Cardiac septum (tissue), 1 donor: Measurements from ENCODE around the gene PRRG2. TPM values are rescaled to one million over a fixed set of nuclear protein-coding genes. Genes with fewer than 3 reads are reported as not detected.
A peak's percentile ranks its signal among the peaks of the same experiment; 100 is the strongest.

ENCODE experiments used
- DNase-seq: peaks from one replicate; pipeline ENCODE4 v3.0.0-alpha.2; 2020; ENCODE audit warnings: low spot score
- intact Hi-C: fragments of 100-400 bp; cut with DNase I; formaldehyde crosslinking; loops from one replicate; pipeline ENCODE4 v1.14.0; 2022
- total RNA-seq: library from RNA; stranded (reverse); fragmentation: NEBNext Ultra II Directional; extraction: Animal tissue kit (Norgen Biotek cat#: 25700); gene quantifications from one replicate; pipeline ENCODE4 v1.2.1, GENCODE V29; 2021
- donor health status: DM: no; HTN: no; CAD: no.

The PRRG2 gene
- total RNA-seq, 1 donor from 2014 or later = 0.40 TPM

DNA sequence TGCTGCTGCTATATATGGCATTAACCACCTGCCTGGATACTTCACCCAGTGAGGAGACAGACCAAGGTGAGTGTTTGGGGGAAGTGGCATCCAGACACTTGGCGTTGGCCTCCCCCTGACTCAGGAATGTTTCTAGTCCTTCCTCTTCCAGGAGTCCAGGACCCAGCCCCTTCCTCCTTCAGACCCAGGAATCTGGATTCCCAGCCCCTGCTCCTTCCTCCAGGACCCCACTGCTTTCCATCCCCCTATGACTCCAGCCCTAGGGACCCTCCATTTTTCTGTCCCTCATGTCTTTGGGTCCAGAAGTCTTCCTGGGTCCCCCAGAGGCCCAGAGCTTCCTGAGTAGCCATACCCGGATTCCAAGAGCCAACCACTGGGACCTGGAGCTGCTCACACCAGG lies 2.1 kb downstream of the PRRG2 start:
- intact Hi-C loops = no loop called here
- no peak for DNase-seq

GRCh38 chr19:49585023-49585422 lies 3.9 kb downstream of the PRRG2 start:
- DNase-seq = no peak
- intact Hi-C loops = no loop called here

GRCh38 chr19:49587227-49587626 lies 6.1 kb downstream of the PRRG2 start:
- DNase-seq = no peak
- intact Hi-C loops = no loop called here

GRCh38 chr19:49588365-49589122 lies 7.4 kb downstream of the PRRG2 start:
- no peak for DNase-seq
- intact Hi-C loops = no loop called here

DNA sequence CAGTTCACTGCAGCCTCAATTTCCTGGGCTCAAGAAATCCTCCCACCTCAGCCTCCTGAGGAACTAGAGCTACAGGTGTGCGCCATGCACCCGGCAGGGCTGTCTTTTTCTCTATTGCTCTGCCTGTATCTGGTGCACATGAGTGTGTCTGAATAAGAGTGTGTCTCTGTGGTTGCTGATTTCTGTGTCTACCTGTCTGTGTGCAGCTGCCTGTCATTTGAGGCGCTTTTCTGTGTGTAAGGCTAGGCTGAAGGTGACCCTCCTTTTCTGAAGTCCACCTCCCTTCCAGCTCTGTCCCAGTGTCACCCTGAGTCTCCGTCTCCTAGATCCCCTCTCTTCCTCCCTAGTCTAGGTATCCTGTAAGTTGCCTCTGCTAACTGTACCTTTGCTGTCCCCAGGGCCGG lies 8.4 kb downstream of the PRRG2 start:
- DNase-seq = no peak
- intact Hi-C loops = no loop called here

- intact Hi-C loops = loop anchor here (2.0 to 5.0 kb wide), 2 partner anchors 50 to 87 kb away; partner anchors contain the start of genes PRMT1 and RRAS
- peak; percentile 96 for DNase-seq
These were observed 9.2 kb downstream of the PRRG2 start for GRCh38 chr19:49590071-49590970.

DNA sequence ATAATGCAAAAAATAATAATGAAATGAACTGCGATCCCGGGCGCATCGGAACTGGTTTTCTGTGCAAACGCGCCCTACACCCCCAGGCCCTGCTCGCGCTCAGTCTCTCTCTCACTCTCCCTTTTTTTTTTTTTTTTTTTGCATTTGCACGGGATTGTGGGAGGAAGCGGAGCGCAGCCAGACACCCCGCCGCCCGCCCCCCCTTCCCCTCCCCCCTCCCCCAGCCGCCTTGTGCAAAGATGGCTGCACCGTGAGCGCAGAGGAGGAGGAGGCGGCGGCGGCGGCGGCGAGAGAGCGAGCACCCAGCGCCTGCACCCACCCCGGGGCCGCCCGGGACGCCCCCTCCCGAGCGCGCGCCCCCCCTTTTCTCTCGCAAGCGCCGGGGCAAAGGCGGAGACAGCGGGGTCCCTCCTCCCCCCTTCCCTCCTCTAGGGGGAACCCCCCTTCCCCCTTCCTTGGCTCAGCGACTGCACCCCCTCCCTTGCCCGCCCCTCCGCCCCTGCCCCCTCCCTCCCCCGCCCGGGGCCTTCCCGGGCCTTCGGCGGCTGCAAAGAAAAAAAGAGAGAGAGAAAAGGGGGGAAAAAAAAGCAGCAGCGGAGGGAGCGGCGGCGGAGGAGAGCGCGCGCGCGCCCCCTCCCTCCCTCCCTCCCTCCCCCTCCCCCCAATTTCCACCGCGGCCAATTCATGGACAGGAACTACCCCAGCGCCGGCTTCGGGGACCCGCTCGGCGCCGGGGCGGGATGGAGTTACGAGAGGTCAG lies 10.0 kb downstream of the PRRG2 start, which contains the start of gene PRR12:
Gene PRR12 (plus strand): TSS at position 212 of the 760 bp plus-strand sequence. CDS start 473 bp downstream, at position 685.
- intact Hi-C loops = loop anchor here (2.0 to 5.0 kb wide), 2 partner anchors 50 to 86 kb away; partner anchors contain the start of genes PRMT1 and RRAS
- no peak for DNase-seq

GRCh38 chr19:49591731-49592485 lies 10.8 kb downstream of the PRRG2 start:
- intact Hi-C loops = loop anchor here (2.0 to 5.0 kb wide), 2 partner anchors 49 to 85 kb away; partner anchors contain the start of genes PRMT1 and RRAS

GRCh38 chr19:49592486-49593232 lies 11.5 kb downstream of the PRRG2 start:
- intact Hi-C loops = loop anchor here (5.0 kb wide), 1 partner anchor 85 kb away; the partner anchor contains the start of gene PRMT1
- DNase-seq = no peak

More at GRCh38 chr19:49591731-49592485, 10.8 kb downstream of the PRRG2 start:
- DNase-seq = no peak

GRCh38 chr19:49593233-49594113 lies 12.4 kb downstream of the PRRG2 start:
- intact Hi-C loops = loop anchor here (5.0 kb wide), 1 partner anchor 84 kb away; the partner anchor contains the start of gene PRMT1
- DNase-seq = peak; percentile 95

GRCh38 chr19:49594157-49594992 lies 13.3 kb downstream of the PRRG2 start:
- intact Hi-C loops = loop anchor here (5.0 kb wide), 1 partner anchor 83 kb away; the partner anchor contains the start of gene PRMT1
- DNase-seq = no peak

DNA sequence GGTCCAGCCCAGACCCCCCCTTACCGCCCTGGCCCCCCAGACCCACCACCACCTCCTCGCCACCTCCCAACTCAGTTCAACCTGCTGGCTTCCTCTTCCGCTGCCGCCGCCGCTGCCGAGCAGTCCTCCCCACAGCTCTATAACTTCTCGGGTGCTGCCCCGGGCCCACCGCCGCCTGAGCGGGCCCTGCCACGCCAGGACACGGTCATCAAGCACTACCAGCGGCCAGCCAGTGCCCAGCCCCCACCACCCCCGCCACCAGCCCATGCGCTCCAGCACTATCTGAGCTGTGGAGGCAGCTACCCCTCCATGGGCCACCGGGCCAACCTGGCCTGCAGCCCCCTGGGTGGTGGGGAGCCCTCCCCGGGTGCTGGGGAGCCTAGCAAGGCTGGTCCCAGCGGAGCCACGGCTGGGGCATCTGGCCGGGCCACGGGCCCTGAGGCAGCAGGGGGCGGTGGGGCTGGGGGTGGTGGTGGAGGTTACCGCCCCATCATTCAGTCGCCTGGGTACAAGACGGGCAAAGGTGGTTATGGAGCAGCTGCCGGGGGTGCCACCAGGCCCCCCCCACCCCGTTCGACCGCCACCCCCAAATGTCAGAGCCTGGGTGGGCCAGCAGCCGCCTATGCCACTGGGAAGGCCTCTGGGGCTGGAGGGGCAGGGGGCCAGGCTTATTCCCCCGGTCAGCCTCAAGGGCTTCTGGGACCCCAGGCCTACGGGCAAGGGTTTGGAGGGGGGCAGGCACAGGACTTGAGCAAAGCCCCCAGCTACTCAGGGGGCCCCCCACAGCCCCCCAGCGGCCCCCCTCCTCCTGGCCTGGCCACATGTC lies 14.1 kb downstream of the PRRG2 start:
- no peak for DNase-seq
- intact Hi-C loops = loop anchor here (5.0 kb wide), 1 partner anchor 82 kb away; the partner anchor contains the start of gene PRMT1

DNA sequence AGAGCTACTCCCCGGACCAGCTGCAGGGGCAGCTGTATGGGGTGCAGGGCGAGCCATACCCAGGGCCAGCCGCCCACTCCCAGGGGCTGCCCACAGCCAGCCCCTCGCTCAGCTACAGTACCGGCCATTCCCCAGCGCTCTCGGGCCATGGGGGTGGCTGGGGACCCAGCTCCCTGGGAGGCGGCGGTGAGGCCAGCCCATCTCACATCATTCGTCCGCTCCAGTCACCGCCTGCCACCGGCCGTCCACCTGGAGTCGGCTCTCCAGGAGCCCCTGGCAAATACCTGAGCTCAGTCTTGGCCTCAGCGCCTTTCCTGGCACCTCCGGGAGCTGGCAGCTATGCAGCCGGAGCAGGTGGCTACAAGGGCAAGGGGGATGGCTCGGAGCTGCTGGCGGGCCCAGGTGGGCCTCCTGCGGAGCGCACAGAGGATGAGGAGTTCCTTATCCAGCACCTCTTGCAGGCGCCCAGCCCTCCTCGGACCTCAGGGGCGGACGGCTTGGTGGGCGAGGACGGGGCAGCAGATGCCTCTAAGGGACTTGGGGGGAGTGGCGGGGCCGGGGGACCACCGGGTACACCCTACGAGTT lies 14.8 kb downstream of the PRRG2 start:
- intact Hi-C loops = no loop called here
- no peak for DNase-seq

GRCh38 chr19:49596407-49596806 lies 15.3 kb downstream of the PRRG2 start:
- no peak for DNase-seq
- intact Hi-C loops = no loop called here
